Measurements from ENCODE around the gene OTOP3.

OTOP3 gene

DNA sequence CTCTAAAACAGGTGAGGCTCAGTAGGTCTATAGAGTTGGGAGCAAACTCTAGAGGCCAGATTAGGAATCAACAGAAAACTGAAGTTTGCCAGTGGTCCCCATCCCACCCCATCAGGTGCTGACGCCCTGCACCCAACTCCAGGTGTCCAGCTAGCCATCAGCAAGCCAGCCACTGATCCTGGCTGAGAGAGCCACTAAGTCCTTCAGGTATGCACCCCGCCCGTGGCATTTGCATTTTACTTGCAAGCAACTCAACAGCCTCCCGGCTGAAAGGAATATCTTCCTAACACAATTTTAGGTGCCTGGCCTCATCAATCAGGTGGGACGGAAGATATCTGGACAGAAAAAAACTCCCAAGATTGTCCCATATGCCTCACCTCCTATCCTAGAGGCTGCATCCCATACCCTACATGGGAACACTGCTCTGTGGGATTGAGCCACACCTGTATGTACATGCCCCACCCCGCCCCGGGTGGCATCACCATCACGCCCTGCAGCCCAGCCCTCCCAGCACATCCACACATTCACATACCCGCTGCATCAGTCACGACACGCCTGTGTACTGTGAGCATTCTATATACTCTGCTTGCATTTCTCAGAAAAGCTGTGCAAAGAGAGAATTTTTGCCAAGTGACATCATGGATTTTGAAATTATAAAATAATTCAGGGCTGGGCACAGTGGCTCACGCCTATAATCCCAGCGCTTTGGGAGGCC is 8.3 kb downstream of the OTOP3 start:
- DNase-seq: no peak

DNA sequence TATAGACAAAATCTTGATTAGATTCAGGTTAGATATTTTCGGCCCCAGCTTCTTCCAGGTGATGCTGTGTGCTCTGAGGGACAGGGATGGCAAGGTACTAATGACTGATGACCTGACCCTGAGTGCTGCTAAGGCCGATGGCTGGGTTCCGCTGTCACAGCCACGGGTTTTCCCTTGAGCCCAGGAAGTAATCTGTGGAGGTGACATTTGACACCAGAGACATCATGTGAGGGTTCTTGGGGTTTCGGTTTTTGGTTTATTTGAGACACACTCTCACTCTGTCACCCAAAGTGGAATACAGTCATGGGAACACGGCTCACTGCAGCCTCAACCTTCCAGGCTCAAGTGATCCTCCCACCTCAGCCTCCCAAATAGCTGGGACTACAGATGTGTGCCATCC is 9.8 kb downstream of the OTOP3 start:
- DNase-seq: no peak

DNA sequence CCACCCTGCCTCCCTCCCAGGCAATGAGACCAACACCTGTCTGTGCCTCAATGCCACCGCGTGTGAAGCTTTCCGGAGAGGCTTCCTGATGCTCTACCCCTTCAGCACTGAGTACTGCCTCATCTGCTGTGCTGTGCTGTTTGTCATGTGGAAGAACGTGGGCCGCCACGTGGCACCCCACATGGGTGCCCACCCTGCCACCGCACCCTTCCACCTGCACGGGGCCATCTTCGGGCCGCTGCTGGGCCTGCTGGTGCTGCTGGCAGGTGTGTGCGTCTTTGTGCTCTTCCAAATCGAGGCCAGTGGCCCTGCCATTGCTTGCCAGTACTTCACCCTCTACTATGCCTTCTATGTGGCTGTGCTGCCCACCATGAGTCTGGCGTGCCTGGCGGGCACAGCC is 10.9 kb downstream of the OTOP3 start:
- DNase-seq: no peak

DNA sequence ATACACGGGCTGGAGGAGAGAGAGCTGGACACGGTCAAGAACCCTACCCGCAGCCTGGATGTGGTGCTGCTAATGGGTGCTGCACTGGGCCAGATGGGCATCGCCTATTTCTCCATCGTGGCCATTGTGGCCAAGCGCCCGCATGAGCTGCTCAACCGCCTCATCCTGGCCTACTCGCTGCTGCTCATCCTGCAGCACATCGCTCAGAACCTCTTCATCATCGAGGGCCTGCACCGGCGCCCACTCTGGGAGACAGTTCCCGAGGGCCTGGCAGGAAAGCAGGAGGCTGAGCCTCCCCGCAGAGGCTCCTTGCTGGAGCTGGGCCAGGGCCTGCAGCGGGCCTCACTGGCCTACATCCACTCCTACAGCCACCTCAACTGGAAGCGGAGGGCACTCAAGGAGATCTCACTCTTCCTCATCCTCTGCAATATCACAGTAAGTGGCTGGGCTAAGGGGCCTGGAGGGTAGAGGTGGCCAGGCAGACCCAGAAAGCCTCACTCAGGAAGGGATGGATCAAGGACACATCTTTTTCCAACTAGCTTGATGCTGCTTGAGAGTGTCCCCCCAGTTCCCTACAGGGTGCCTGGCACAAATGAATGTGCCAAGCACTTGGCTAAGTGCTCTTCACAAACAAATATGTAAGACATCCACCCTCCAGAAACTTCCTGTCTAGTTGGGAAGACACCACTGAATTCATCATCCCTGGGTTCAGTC is 11.5 kb downstream of the OTOP3 start:
- no peak for DNase-seq

DNA sequence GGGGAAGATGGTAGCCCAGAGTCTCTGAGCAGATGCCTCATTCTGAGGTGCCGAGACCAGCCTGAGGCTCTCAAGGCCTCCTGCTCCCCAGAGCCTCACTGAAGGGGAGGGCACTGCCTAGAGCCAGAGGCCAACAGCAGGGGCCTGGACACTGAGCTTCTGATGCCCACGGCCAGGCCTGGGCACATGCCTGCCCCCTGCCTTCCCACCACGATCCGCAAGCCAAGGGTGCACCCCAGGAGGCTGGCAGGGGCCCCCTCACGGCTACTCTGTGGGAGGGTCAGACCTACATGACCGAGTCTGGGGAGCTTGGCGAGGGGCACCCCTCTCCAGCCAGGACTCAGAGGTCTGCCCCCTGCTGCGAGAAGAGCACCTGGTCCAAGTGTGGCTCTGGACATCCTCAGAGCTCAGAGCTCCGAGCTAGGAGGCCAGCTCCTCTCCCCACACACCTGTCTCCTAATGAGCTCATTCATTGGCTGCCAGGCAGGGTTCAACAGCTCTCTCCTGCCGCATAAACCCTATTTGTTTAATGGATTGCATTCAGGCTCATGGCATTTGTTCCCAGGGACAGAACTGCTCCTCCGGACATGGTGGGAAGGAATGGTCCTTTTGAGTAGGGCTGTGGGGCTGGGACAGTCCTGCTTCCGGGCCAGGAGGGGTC is 13.9 kb downstream of the OTOP3 start:
- DNase-seq: no peak

DNA sequence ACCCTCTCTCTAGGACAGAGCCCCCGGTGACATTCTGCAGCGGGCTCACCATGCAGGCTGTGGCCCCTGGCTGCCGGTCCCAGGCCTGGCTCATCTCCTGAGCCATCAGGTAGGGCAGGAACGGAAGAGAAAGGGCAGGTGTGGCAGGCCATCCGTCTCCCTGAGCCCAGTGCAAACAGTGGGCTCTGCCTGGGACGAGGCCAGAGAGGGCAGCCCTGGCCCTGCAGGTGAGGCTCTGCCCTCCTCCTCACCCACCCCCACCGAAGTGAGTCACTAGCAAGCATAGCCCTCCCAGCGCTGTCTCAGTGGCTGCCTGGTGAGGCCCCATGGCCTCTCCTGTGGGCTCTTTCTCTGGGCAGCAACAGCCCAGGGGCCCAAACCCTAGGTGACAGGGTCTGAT is 14.5 kb downstream of the OTOP3 start:
- no peak for DNase-seq

DNA sequence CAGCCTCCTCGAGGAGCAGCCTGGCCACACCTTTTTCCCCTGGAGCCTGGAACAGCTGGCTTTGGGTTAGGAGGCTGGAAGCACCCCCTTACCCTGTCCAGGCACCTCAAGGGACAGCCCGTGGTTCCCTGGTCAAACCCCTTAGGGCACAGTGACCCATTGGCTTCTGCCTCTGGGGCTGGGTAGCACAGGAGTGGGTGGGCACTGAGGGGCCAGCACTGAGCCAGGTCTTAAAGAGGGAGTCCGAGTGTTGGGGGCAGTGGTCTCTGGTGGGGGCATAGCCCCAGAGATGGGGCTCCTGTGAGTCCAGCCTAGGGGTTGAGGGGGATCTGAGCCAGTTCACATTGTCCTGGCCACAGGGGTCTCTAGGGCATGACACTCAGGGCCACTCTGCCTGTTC is 15.4 kb downstream of the OTOP3 start:
- no peak for DNase-seq

DNA sequence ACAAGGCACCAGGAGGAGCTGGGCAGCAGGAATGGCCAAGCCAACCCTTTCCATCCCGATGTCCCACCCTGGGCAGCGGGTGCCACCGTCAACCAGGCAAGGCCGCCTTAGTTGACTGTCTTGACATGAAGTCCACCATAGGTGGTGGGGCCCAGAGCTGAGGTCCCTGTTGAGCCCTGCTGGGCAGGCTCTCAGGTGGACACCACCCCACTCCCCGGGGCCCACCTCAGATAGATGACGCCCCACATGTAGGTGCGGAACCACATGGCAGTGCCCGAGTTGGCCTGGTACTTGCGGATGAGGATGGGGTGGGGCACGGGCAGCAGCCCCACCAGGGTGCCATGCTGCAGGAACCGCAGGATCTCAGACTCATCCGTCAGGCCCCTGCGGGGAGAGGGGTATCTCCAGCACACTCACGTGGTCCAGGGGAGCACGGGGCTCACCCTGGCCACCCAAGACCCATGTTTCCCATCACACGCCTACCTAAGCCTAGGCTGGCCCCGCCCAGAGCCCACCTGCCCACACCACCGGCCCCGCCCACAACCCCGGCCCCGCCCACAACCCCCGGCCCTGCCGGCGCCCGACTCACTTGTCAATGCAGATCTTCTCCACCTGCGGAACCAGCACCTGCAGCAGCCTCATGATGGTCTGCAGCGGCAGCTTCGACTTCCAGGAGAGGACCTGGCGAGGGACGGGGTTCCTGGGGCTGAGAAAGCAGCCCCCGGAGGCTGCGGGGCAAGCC is 16.2 kb downstream of the OTOP3 start:
- no peak for DNase-seq

DNA sequence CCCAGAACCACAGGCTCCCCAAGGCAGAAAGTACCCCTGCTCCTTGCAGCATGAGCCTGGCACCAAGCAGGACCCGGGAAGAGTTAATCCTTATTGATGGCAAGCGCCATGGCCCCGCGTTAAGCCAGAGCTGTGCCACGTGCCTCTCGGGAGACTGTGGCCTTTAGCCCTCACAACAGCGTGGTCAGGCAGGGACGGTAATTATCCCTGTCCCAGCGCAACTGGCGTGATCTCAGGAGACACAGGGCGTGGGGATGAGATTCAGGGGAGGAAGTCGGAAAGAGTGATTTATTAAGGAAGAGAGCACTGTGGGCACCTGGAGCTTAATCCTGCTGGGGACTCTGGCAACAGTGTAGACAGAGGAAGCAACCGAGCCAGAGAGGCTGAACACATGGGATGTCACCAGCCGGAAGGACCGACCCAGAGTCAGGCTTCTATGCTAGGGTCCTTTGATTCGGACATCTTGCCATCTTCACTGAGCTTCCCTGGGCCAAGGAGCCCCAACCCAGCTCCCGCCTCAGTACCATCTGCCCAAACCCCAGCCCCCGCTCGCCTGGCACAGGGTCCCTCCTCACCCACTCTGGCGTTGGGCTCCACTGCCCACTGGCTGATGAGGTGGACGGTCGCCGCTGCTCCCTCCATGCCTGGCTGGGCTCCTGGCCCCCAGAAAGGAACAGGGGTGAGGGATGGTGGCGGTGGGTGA is 16.9 kb downstream of the OTOP3 start:
- no peak for DNase-seq

DNA sequence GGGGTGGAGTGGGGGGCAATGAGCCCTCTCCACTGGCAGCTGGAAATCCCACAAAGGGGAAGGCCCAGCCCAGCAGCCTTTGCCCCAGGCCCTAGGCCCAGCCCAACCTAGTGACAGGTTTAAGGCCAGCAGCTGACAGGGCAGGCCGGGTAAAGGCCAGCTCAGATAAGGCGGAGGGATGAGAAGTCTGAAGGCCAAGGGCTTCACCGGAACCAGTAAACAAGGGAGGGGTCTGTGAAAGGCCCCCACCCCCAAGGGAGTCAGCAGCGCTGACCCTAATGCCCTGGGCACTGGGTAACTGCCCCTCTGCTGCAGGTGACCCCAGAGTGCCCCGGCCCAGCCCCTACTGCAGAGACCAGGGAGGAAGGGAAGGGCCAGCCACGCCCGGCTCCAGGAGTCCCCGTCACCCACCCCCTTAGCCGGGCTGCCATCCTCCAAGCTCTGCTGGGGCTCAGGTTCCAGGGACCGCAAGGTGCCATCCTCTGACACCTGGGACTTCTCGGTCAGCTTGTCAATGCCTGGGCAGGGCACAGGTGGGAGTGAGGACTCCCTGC is 17.5 kb downstream of the OTOP3 start:
- no peak for DNase-seq

DNA sequence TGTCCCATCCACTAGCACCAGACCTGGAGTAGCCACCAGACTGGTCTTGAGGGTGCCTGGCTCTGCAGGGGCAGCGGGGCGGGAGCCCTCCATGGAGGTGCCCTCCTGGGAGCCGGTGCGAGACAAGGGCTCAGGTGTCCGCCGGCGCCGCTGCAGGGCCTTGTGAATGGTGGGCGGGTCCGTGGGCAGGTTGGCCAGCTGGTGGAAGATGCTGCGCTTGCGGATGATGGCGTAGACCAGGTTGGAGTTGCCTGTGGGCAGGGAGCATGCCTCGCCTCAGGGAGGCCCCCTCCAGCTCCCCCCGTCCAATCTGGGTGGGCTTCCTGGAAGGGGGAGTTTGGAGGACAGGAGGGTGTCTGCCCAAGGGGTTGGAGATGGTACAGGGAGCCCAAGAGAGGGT is 18.4 kb downstream of the OTOP3 start:
- no peak for DNase-seq

DNA sequence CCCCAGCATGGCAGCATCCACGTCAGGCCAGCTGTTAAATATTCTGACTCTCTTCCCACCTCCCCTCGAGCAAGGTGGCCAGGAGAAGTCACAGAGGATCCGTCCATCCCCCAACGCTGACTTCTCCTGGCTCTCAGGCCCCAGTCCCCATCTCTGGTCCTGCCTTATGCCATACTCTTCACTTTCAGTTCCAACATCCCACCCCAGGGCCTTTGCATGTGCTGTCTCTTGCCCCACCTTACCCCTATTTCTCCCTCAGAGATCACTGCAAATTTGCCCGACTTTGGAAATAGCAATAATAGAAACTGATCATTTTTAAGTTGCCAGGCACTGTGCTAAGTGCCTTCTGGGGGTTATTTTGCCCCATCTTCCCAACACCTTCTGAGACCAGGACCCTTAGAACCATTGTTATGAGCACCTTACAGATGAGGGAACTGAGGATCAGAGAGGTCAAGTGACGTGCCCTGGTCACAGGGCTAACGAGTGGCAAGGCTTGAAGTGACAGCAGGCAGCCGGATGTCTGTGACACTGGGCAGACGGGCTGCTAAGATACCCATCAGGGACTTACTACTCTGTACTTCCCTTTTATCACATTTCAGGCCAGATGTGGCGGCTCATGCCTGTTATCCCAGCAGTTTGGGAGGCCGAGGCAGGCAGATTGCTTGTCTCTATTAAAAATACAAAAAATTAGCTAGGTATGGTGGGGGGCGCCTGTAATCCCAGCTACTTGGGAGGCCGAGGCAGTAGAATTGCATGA is 19.1 kb downstream of the OTOP3 start:
- no peak for DNase-seq

DNA sequence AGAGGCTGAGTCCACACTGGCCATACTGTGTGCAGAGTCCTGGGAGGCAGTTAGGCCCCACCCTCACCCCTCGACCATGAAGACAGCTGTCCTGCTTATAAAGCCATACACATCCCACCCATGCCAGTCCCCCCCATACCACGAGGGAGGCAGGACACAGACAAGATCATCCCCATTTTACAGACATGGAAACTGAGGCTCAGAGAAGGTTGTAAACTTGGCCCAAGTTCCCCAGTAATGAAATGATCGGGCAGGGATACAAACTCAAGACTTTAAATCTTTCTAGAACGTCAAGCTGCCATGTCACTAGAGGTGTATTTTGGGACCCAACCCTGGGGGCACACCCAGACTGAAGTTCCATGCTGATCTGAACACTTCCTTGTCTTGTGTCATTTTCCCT is 20.4 kb downstream of the OTOP3 start:
- DNase-seq: no peak

DNA sequence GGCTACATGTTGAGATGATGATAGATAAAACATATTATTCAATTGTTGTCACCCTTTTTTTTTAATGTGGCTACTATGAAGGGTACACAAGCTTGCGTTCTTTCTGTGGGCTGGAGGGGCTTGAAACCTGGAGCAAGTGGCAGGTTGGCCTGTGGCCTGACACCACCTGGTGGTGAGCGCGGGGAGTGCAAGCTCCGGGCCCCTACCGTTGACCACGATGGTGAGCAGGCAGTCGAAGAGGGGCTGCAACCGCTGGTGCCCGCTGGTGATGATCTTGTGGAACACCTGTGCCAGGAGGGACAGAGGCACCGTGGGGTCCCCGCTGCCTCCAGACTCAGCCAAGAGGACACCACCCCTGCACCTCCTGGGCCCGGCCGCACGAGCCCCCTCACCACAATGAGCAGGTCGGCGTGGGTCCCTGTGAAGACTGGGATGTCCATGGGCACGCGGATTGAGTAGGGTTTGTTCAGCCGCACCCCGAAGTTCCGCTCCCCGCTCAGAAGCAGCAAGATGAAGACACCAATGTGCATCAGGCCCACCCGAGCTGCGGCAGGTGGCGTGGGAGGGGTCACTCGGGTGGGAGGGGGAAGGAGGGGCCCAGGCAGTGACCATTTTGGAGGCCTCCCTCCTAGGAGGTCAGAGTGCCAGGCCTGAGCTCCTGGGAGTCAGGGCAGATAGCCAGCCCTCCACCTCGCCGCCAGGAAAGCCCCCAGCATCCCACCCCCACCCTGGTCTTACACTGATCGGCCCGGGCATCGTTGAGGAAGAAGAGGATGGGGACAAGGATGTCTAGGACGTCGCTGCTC is 22.4 kb downstream of the OTOP3 start:
- DNase-seq: no peak

DNA sequence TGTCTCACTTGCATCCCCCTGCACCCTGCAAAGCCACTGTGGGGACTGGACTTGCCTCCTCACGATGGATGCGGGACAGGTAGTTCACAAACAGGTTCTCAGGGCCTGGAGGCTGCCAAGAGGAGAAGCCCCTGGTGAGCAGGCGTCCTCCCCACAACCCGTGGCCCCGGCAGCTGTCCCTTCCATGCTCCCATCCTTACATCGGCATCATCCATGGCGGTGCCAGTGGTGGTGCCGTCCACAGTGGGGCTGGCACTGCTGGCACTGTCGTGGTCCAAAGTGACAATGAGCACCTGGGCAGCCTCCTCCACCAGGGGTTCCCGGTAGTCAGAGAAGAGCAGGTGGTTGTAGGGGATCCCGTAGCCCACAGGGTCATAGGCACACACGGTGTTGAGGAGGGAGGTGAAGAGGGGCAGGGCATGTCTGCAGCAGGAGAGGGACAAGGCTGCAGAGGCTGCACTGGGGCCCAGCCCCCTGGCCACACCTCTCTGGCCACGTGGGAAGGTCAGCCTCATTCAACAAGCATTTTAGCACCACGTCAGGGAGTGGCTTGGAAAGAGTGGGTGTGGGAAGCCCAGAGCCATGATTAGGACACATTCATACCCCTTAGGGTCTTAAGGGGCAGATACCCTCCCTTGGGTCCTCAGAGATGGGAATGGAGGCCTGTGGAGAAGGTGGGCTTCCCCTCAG is 24.3 kb downstream of the OTOP3 start:
- no peak for DNase-seq

DNA sequence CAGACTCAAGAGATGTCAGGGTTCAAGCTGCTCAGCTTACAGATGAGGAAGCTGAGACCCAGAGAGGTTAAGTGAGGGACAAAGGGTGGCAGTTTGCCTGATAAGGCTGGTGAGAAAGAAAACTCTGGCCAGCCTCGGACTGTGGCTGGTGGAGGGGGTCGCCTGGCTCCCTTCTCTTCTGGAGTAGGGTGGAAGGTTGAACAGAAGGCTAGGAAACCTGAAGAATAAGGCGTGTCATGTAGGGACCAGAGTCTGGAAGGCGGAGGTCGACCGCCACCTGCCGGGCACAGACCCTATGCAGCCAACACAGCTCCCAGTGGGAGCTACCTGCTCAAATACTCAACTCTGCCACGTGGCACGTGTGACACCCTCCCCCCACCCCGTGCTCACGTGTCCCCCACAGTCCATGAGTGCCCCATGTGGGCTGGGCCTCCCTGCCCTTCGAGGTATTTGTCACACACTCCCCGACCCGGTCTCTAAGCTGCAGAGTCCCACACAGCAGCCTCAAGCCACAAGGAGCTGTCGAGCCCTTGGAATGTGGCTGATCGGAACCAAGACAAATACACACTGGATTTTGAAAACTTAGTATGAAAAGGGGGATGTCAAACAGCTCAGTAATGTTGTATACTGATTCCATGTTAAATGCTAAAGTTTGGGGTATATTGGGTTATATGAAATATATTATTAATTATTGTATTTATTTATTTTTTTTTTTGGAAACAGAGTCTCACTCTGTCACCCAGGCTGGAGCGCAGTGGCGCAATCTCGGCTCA is 25.1 kb downstream of the OTOP3 start:
- no peak for DNase-seq

DNA sequence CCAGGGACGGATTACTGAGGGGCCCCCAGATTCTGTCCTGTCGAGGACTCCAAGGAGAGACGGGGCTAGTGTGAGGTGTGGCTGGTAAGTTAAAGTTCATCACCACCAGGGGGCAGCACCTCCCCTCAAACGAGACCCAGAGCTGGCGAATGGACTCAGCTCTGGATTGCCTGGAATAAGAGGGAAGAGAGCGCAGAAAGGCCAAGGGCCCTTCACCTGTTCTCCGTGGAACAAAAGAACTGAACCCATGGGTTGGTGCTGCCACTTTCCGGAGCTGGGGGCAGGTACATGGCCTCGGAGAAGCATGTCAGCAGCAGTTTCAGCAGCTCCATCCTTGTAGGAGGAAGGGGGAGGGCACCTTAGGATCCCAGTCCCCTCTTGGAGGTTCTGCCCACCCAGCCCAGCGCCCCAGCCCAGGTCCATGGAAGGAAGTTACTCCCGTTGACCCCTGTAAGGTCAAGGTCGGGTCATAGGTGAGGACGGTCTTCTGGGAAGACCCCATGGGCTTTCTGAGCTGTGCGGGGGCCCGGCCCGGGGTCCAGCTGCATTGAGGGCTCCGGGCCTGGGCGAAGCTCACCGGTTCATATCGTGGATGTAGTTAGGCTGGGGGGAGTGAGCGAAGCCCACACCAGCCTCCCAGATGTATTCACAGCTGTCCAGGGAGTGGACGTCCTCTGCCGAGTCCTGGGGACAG is 26.1 kb downstream of the OTOP3 start:
- peak; percentile 75 for DNase-seq

DNA sequence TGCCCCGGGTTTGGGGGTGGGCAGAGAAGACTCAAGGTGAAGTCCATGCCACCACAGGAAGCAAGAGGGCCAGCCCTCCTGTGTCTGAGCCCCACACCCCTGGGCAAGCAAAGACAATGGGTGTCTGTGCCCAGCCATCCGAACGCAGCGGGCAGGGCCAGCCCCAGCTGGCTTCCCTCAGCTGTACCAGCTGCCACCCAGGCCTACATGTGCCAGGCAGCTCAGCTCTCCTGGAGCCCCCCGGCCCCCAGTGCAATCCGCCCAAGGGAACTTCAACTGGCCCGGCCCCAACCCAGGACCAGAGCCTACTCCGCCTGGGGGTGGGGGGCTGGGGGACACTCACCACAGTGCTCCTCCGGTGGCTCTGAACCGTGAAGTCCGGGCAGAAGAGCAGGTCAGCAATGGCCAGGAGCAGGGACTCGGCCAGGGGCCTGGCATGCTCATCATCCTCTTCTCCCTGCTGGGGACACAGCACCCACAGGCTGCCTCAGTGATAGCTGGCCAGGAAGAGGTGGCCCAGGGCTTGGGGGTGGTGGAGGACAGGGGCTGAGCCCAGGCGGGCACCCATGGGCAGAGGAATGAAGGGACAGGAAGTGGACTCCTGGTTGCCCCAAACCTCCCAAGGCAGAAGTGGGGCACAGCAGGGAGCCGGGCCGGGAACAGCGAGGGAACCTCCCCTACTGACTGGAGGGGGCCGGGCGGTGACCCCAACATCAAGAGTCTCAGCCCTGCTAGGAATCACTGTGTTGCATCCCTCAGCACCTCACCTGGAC is 27.1 kb downstream of the OTOP3 start:
- no peak for DNase-seq

Data from NCI-H1048 (cell line).